GM23338 (cell line): ENCODE results near the gene DUSP18. TPM values are rescaled to one million over a fixed set of nuclear protein-coding genes. Genes with fewer than 3 reads are reported as not detected.

Experiments
- ATAC-seq: fragments of 200-7000 bp; cut with Tn5 transposase; 3 replicates; pipeline ENCODE4 v1.9.1; 2020
- DNase-seq: peaks from one replicate; pipeline ENCODE4 v3.0.0-alpha.2; 2015; ENCODE audit warnings: low spot score
- H2AFZ ChIP-seq: fragments of 200-600 bp; sonication (generic); 2 replicates; pipeline ENCODE4 v1.8.0; 2016; ENCODE audit warnings: antibody characterized with exemption, mild to moderate bottlenecking, moderate library complexity
- H3F3A ChIP-seq: fragments of 200-600 bp; sonication (generic); replicated peaks from 2 replicates; pipeline ENCODE4 v1.8.0; 2017; ENCODE audit warnings: antibody characterized with exemption, mixed run types, low read depth
- H3K27ac ChIP-seq: fragments of 200-600 bp; sonication (generic); 2 replicates; pipeline ENCODE4 v1.6.1; 2016; ENCODE audit warnings: low read depth
- H3K27me3 ChIP-seq: fragments of 200-600 bp; sonication (generic); 2 replicates; pipeline ENCODE4 v1.8.0; 2016; ENCODE audit warnings: mild to moderate bottlenecking, mixed run types, moderate library complexity; ENCODE audit not compliant: insufficient read depth
- H3K36me3 ChIP-seq: fragments of 200-600 bp; sonication (generic); 2 replicates; pipeline ENCODE4 v1.8.0; 2016; ENCODE audit warnings: mild to moderate bottlenecking; ENCODE audit not compliant: insufficient read depth
- H3K4me1 ChIP-seq: fragments of 200-600 bp; sonication (generic); 2 replicates; pipeline ENCODE4 v1.8.0; 2016; ENCODE audit warnings: mild to moderate bottlenecking, moderate library complexity; ENCODE audit not compliant: insufficient read depth
- H3K4me2 ChIP-seq: fragments of 200-600 bp; sonication (generic); 2 replicates; pipeline ENCODE4 v1.7.1; 2017; ENCODE audit warnings: mixed run types
- H3K4me3 ChIP-seq: fragments of 200-600 bp; sonication (generic); 2 replicates; pipeline ENCODE4 v1.6.1; 2016; ENCODE audit warnings: mixed run types
- H3K79me2 ChIP-seq: fragments of 200-600 bp; sonication (generic); replicated peaks from 2 replicates; pipeline ENCODE4 v1.8.0; 2017; ENCODE audit warnings: mild to moderate bottlenecking; ENCODE audit not compliant: insufficient read depth
- H3K9me2 ChIP-seq: fragments of 200-600 bp; sonication (generic); 2 replicates; pipeline ENCODE4 v1.8.0; 2017; ENCODE audit not compliant: insufficient read depth
- H4K20me1 ChIP-seq: fragments of 200-600 bp; sonication (generic); replicated peaks from 2 replicates; pipeline ENCODE4 v1.8.0; 2017; ENCODE audit warnings: mild to moderate bottlenecking; ENCODE audit not compliant: insufficient read depth
- H3K27ac Mint-ChIP-seq: 2 replicates; pipeline ENCODE4 v1.8.0; 2020; ENCODE audit warnings: inconsistent platforms, mild to moderate bottlenecking, moderate library complexity, mixed read lengths
- H3K27me3 Mint-ChIP-seq: 3 replicates; pipeline ENCODE4 v1.8.0; 2022; ENCODE audit warnings: low read depth, mild to moderate bottlenecking, moderate library complexity, mixed read lengths, inconsistent platforms; ENCODE audit not compliant: insufficient read depth, poor library complexity
- H3K36me3 Mint-ChIP-seq: 3 replicates; pipeline ENCODE4 v1.8.0; 2021; ENCODE audit warnings: low read depth, mild to moderate bottlenecking, inconsistent platforms, moderate library complexity, mixed read lengths
- H3K4me1 Mint-ChIP-seq: 3 replicates; pipeline ENCODE4 v1.8.0; 2020; ENCODE audit warnings: mild to moderate bottlenecking, inconsistent platforms, mixed read lengths
- H3K4me3 Mint-ChIP-seq: 3 replicates; pipeline ENCODE4 v1.8.0; 2021; ENCODE audit warnings: moderate library complexity, mild to moderate bottlenecking, inconsistent platforms, mixed read lengths
- H3K9me3 Mint-ChIP-seq: 3 replicates; pipeline ENCODE4 v1.8.0; 2020; ENCODE audit warnings: moderate library complexity, mild to moderate bottlenecking, inconsistent platforms, mixed read lengths
- CREB1 ChIP-seq: fragments of 250-450 bp; sonication (Bioruptor Pico); IDR thresholded peaks from 2 replicates; pipeline ENCODE4 v1.5.0; 2020; ENCODE audit warnings: low read depth, mild to moderate bottlenecking, moderate library complexity
- EZH2 ChIP-seq: fragments of 200-600 bp; sonication (generic); IDR thresholded peaks from one replicate; pipeline ENCODE4 v1.8.0; 2017; ENCODE audit warnings: antibody characterized with exemption, mild to moderate bottlenecking, low read depth; ENCODE audit not compliant: unreplicated experiment
- EZH2phosphoT487 ChIP-seq: fragments of 200-600 bp; sonication (generic); IDR thresholded peaks from one replicate; pipeline ENCODE4 v1.8.1; 2018; ENCODE audit warnings: antibody characterized with exemption; ENCODE audit not compliant: unreplicated experiment
- JUNB ChIP-seq: IDR thresholded peaks from one replicate; pipeline ENCODE4 v1.6.1; 2016; ENCODE audit warnings: antibody characterized with exemption; ENCODE audit not compliant: unreplicated experiment
- NANOG ChIP-seq: IDR thresholded peaks from 2 replicates; pipeline ENCODE4 v1.6.1; 2016; ENCODE audit warnings: antibody characterized with exemption, borderline replicate concordance
- POLR2AphosphoS5 ChIP-seq: IDR thresholded peaks from 2 replicates; pipeline ENCODE4 v1.6.1; 2016; ENCODE audit warnings: antibody characterized with exemption, low read depth
- STAT1 ChIP-seq: IDR thresholded peaks from one replicate; pipeline ENCODE4 v1.6.1; 2016; ENCODE audit warnings: antibody characterized with exemption; ENCODE audit not compliant: unreplicated experiment
- ZNF114 ChIP-seq: fragments of 250-450 bp; sonication (Bioruptor Pico); IDR thresholded peaks from 2 replicates; pipeline ENCODE4 v1.5.0; 2020; ENCODE audit warnings: mild to moderate bottlenecking, moderate library complexity
- ZNF331 ChIP-seq: fragments of 250-450 bp; sonication (Bioruptor Pico); IDR thresholded peaks from 2 replicates; pipeline ENCODE4 v1.5.0; 2020; ENCODE audit warnings: low read depth, mild to moderate bottlenecking, moderate library complexity
- polyA plus RNA-seq: library from polyadenylated mRNA; unstranded; fragments of >200 nt; fragmentation: Nextera tagmentation; extraction: Ambion mirVana; gene quantifications from 2 replicates; pipeline ENCODE4 v1.2.1, GENCODE V29; 2016
- total RNA-seq: library from RNA; depleted of rRNA; stranded (reverse); fragments of >200 nt; shearing (Covaris generic); gene quantifications from 2 replicates; pipeline ENCODE4 v1.2.3, GENCODE V29; 2014
- TF ChIP-seq, protein P1 (sequence below): fragments of 250-450 bp; sonication (Bioruptor Pico); IDR thresholded peaks from 2 replicates; pipeline ENCODE4 v1.5.0; 2020; ENCODE audit warnings: mild to moderate bottlenecking, moderate library complexity
- TF ChIP-seq, protein P2 (sequence below), 2 experiments: fragments of 200-600 bp in 1 of 2; sonication (generic) in 1 of 2; conservative IDR thresholded peaks; 2 replicates each; pipeline versions ENCODE4 v1.5.1 to v1.6.1; 2016 to 2017; ENCODE audit warnings: antibody characterized with exemption in 2 of 2, low read depth in 2 of 2, mild to moderate bottlenecking in 2 of 2, moderate library complexity in 1 of 2
- TF ChIP-seq, protein P3 (sequence below): IDR thresholded peaks from 2 replicates; pipeline ENCODE4 v1.6.1; 2016; ENCODE audit warnings: antibody characterized with exemption
- TF ChIP-seq, protein P4 (sequence below): IDR thresholded peaks from one replicate; pipeline ENCODE4 v1.6.1; 2018; ENCODE audit warnings: antibody characterized with exemption; ENCODE audit not compliant: unreplicated experiment

DUSP18 gene
- total and polyA plus RNA-seq, 2 experiments from 2014 or later = 2.2 to 2.7 TPM

DNA sequence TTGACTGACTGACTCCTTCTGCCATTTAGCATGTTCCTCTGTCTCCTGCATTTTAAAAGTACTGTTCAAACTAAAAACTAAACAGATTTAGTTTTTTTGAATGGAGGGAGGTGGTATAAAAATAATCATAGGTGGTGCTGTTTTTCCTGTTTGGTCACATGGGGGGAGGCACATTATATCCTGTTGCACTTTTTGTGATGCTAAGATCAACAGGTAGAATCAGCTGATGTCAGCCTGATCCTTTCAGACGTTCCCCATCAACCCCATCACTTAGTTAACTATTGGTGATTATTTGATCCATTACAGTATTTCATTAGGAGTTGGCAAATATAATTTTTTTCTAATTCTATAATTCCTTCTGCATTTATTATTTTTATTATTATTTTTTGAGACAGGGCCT is 21.9 kb upstream of the DUSP18 start:
- Histone ChIP-seq H4K20me1 (no peaks in the 10 kb centered on the region), H3F3A (no peaks in the 10 kb centered on the region), H3K27me3 (no peaks in the 10 kb centered on the region), H3K36me3 (no peaks in the 10 kb centered on the region), H3K4me2 (no peak overlapping the region), H3K4me1 (no peaks in the 10 kb centered on the region), H2AFZ (no peak overlapping the region), H3K79me2 (no peaks in the 10 kb centered on the region), H3K27ac (no peak overlapping the region), H3K4me3 (no peak overlapping the region), H3K9me2 (no peaks in the 10 kb centered on the region)
- Mint-ChIP-seq H3K36me3 (no peaks in the 10 kb centered on the region), H3K4me3 (no peak overlapping the region), H3K9me3 (no peaks in the 10 kb centered on the region), H3K4me1 (peaks cover 2% of the 10 kb centered on the region; the same call in 1 of the 3 replicates), H3K27me3 (peaks cover 7% of the 10 kb centered on the region), H3K27ac (no peak overlapping the region)
- DNase-seq (no peak), ATAC-seq (no peak)
- TF ChIP-seq STAT1 = no peak
- TF ChIP-seq, protein P1, sequence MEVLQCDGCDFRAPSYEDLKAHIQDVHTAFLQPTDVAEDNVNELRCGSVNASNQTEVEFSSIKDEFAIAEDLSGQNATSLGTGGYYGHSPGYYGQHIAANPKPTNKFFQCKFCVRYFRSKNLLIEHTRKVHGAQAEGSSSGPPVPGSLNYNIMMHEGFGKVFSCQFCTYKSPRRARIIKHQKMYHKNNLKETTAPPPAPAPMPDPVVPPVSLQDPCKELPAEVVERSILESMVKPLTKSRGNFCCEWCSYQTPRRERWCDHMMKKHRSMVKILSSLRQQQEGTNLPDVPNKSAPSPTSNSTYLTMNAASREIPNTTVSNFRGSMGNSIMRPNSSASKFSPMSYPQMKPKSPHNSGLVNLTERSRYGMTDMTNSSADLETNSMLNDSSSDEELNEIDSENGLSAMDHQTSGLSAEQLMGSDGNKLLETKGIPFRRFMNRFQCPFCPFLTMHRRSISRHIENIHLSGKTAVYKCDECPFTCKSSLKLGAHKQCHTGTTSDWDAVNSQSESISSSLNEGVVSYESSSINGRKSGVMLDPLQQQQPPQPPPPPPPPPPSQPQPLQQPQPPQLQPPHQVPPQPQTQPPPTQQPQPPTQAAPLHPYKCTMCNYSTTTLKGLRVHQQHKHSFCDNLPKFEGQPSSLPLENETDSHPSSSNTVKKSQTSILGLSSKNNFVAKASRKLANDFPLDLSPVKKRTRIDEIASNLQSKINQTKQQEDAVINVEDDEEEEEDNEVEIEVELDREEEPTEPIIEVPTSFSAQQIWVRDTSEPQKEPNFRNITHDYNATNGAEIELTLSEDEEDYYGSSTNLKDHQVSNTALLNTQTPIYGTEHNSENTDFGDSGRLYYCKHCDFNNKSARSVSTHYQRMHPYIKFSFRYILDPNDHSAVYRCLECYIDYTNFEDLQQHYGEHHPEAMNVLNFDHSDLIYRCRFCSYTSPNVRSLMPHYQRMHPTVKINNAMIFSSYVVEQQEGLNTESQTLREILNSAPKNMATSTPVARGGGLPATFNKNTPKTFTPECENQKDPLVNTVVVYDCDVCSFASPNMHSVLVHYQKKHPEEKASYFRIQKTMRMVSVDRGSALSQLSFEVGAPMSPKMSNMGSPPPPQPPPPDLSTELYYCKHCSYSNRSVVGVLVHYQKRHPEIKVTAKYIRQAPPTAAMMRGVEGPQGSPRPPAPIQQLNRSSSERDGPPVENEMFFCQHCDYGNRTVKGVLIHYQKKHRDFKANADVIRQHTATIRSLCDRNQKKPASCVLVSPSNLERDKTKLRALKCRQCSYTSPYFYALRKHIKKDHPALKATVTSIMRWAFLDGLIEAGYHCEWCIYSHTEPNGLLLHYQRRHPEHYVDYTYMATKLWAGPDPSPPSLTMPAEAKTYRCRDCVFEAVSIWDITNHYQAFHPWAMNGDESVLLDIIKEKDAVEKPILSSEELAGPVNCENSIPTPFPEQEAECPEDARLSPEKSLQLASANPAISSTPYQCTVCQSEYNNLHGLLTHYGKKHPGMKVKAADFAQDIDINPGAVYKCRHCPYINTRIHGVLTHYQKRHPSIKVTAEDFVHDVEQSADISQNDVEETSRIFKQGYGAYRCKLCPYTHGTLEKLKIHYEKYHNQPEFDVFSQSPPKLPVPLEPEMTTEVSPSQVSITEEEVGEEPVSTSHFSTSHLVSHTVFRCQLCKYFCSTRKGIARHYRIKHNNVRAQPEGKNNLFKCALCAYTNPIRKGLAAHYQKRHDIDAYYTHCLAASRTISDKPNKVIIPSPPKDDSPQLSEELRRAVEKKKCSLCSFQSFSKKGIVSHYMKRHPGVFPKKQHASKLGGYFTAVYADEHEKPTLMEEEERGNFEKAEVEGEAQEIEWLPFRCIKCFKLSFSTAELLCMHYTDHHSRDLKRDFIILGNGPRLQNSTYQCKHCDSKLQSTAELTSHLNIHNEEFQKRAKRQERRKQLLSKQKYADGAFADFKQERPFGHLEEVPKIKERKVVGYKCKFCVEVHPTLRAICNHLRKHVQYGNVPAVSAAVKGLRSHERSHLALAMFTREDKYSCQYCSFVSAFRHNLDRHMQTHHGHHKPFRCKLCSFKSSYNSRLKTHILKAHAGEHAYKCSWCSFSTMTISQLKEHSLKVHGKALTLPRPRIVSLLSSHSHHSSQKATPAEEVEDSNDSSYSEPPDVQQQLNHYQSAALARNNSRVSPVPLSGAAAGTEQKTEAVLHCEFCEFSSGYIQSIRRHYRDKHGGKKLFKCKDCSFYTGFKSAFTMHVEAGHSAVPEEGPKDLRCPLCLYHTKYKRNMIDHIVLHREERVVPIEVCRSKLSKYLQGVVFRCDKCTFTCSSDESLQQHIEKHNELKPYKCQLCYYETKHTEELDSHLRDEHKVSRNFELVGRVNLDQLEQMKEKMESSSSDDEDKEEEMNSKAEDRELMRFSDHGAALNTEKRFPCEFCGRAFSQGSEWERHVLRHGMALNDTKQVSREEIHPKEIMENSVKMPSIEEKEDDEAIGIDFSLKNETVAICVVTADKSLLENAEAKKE (CRISPR knock-in tag) = no peak
- TF ChIP-seq ZNF331 = no peak
- TF ChIP-seq POLR2AphosphoS5 = no peak
- TF ChIP-seq JUNB = no peak
- no peak for TF ChIP-seq CREB1 (CRISPR knock-in tag)
- TF ChIP-seq NANOG = no peak
- no peak for TF ChIP-seq EZH2
- TF ChIP-seq, protein P2, sequence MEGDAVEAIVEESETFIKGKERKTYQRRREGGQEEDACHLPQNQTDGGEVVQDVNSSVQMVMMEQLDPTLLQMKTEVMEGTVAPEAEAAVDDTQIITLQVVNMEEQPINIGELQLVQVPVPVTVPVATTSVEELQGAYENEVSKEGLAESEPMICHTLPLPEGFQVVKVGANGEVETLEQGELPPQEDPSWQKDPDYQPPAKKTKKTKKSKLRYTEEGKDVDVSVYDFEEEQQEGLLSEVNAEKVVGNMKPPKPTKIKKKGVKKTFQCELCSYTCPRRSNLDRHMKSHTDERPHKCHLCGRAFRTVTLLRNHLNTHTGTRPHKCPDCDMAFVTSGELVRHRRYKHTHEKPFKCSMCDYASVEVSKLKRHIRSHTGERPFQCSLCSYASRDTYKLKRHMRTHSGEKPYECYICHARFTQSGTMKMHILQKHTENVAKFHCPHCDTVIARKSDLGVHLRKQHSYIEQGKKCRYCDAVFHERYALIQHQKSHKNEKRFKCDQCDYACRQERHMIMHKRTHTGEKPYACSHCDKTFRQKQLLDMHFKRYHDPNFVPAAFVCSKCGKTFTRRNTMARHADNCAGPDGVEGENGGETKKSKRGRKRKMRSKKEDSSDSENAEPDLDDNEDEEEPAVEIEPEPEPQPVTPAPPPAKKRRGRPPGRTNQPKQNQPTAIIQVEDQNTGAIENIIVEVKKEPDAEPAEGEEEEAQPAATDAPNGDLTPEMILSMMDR (conservative IDR thresholded peaks at IDR 0.05; ENCODE audit: low read depth in 2 of 2) = no peak
- TF ChIP-seq ZNF114 (CRISPR knock-in tag) = no peak
- TF ChIP-seq, protein P3, sequence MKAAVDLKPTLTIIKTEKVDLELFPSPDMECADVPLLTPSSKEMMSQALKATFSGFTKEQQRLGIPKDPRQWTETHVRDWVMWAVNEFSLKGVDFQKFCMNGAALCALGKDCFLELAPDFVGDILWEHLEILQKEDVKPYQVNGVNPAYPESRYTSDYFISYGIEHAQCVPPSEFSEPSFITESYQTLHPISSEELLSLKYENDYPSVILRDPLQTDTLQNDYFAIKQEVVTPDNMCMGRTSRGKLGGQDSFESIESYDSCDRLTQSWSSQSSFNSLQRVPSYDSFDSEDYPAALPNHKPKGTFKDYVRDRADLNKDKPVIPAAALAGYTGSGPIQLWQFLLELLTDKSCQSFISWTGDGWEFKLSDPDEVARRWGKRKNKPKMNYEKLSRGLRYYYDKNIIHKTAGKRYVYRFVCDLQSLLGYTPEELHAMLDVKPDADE = no peak
- TF ChIP-seq, protein P4, sequence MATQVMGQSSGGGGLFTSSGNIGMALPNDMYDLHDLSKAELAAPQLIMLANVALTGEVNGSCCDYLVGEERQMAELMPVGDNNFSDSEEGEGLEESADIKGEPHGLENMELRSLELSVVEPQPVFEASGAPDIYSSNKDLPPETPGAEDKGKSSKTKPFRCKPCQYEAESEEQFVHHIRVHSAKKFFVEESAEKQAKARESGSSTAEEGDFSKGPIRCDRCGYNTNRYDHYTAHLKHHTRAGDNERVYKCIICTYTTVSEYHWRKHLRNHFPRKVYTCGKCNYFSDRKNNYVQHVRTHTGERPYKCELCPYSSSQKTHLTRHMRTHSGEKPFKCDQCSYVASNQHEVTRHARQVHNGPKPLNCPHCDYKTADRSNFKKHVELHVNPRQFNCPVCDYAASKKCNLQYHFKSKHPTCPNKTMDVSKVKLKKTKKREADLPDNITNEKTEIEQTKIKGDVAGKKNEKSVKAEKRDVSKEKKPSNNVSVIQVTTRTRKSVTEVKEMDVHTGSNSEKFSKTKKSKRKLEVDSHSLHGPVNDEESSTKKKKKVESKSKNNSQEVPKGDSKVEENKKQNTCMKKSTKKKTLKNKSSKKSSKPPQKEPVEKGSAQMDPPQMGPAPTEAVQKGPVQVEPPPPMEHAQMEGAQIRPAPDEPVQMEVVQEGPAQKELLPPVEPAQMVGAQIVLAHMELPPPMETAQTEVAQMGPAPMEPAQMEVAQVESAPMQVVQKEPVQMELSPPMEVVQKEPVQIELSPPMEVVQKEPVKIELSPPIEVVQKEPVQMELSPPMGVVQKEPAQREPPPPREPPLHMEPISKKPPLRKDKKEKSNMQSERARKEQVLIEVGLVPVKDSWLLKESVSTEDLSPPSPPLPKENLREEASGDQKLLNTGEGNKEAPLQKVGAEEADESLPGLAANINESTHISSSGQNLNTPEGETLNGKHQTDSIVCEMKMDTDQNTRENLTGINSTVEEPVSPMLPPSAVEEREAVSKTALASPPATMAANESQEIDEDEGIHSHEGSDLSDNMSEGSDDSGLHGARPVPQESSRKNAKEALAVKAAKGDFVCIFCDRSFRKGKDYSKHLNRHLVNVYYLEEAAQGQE = no peak
- no peak for TF ChIP-seq EZH2phosphoT487
